Prostate gland (tissue), 2 donors: Measurements from ENCODE around the gene KLK12.

Experiments
- CTCF ChIP-seq, 4 experiments: fragments of 200-600 bp in 2 of 4; fragments of 450-650 bp in 2 of 4; sonication (generic) in 2 of 4; IDR thresholded peaks; 1 replicate in 3 of 4; 2 replicates in 1 of 4; pipeline ENCODE4 v1.5.1; 2016 to 2019; ENCODE audit warnings: antibody characterized with exemption in 4 of 4, mild to moderate bottlenecking in 2 of 4, moderate library complexity in 2 of 4
- POLR2A ChIP-seq: fragments of 450-650 bp; IDR thresholded peaks from one replicate; pipeline ENCODE4 v1.6.1; 2016; ENCODE audit warnings: antibody characterized with exemption, mild to moderate bottlenecking

GRCh38 chr19:51084505-51084904 is 49.7 kb upstream of the KLK12 start:
- TF ChIP-seq POLR2A (no peak), CTCF (IDR thresholded peaks at IDR 0.05) (no peak)
